GM18519 (cell line): ENCODE data around the gene DLGAP1.

Experiments used
- ATAC-seq: cut with Tn5 transposase; IDR thresholded peaks from one replicate; pipeline ENCODE4 v1.9.1; 2021; ENCODE audit warnings: mild to moderate bottlenecking, moderate library complexity; ENCODE audit not compliant: unreplicated experiment, low FRiP score

Gene DLGAP1

DNA sequence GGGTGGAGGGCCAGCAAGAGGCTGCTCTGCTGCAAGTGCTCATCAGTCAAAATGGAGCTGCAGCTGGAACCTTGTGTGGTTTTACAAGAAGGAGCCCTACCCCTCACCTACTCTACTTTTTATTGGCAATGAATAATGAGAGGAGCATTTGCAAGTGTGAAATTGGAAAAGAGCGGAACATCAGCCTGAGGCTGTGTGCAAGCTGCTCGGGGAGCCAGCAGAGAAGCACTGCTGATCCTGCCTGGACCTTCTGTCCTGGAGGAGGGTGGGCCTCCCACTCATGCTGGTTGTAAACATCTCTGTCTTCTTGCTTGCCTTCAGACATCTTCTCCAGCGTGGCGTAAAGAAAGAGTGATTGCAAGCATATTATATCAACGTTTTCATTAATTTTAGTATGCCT, 256.2 kb downstream of the DLGAP1 start:
- ATAC-seq, result no peak

DNA sequence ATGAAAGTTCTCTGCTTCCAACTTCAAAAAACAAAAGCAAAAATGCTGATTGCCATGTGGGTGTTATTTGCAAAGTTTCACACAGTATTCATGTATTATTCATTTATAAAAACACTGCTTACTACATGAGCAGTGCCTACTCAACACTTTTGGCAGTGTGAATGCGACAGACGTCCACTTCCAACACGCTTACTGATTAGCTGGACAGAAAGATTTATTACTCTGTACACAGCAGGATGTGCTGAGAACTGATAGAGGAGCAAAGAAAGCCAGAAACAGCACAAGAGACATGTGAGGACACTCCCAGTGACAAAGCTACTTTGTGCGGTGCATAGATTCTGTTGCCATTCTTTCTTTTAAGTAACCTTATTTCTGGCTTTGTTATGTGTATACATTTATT, 258.8 kb downstream of the DLGAP1 start:
- no peak for ATAC-seq

DNA sequence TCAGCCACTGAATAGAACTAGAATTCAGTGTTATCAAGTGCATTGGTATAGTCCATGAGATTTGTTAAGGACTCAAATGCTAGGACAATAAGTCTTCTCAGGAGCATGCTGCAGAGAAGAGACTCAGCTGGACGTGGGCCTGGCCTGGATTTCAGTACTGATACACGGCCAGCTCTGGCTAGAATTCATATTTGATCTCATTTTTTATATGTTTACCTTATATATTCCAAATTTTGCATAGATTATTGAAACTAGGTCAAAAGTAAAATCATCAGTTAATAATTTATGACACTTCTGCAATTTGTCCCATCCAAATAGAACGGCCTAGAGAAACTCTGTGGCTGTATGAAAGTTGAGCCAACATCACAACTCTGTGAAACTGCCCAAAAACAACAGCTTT, 262.0 kb downstream of the DLGAP1 start:
- ATAC-seq, result no peak

DNA sequence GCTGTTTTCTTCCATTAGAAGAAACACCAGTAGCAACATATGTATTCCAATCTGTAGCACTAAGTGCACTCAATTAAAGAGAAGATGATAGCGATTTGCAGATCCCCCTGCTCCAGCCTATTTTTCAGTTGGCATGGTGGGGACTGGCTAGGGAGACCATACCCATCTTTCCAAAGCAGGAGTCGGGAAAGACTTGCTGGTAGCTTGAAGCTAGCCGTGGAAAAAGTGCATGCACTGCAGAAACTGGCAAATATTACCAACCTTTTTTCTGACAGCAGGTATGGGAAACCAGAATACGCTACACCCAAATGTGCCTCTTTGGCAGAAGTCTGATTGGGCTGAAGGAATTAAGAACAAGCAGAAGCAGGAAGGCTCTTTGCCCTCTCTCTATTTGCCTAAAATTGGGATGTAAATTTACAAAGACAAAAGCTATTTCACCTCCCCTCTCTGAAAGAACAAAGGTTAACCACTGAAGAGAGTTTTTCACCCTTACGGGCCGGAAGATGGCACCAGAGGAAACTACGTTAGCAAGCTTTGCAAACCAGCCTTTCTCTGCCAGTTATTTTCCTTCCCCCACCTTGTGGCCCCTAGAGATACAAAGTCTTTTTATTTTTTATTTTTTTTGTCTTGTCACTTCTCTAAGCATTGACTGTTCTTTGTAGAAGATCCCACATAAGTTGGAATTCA, 273.1 kb downstream of the DLGAP1 start:
- no peak for ATAC-seq

DNA sequence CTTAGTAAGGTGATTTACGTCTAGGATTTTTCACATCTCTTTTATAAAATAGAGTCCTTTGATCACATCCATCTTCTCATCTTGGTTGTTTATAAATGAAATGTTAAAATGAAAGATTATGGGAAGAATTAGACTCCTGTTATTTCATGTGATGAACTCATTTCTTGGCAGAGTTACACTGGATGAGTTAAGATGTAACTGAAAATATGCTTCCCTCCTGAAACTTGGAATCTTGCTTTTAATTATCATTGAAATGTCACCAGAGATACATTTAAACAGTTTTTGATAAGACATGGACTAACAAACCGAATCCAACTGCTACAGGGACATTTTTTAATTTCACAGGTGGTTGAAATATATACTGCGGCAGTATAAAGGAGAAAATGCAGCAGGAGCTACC, 274.0 kb downstream of the DLGAP1 start:
- ATAC-seq, result no peak

DNA sequence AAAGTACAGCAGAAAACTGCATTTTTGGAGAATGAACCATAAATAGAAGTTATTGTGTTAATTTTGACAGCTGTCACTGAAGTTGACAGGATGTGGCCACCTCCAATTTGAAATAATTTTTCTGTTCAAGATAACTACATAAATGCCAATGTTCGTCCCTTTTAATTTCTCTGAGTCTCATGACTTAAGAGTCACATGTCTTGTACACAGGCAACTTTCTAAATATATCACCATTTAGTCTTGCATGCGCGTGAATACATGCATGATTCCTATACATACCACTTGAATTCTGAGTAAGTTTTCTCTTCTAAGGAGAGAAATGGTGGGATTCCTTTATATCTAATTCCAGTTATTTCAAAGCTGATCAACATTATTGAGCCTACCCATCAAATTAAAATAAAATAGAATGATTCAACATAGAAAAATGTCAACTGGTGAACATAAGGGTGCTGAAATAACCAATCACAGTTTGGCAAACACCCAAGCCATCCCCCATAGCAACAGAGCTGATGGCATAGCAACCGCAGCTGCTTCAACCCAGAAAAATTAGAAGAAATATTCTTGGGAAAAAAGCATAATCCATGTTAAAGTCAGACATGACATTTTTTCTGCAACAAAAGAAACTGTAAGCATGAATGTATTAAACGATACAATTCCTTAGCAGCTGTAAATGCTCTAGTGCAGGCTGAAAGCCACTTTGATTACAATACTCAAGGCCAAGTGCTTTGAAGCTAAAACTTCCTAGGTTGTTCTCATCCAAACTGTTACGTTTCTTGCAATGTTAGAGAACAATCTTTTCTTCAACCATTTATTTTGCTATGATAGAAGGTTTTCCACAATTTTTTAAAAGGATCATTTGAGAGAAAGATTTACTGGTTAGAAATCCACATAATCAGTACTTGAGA, 282.7 kb downstream of the DLGAP1 start:
- no peak for ATAC-seq

DNA sequence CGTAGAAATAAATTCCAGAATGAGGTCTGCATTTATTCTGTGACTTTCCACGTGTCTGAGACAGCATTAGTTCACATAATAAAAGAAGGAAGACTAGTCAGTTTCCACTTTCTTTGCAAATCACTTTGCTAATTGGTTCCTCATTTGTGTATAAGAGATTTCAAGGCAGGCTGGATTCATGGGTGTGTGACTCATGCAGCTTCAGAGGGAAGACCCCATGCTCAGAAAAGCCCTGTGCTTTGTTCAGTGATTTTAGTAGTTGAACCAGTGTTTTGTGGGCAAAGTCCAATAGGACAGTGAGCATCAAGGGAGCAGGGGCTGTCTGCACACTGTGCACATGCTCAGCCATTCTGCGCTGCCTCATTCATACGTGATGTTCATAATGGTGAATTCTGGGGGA, 297.8 kb downstream of the DLGAP1 start:
- no peak for ATAC-seq

DNA sequence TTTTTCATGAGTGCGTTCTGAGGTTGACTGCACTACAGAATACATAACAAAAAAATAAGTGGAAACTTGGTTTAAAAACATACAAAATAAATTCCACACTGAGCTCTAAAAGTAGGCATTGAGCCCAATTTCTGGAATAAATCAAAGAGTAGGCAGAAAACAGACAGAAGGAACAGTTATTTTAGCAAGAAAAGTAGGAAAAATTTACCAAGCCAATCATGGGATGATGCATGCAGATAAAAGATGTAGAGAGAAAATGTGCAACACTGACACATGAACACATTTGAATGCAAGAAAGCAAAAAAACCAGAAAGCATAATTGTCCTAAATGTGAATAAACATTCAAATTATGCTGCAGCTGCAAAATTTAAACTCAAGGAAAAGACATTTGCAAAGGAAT, 308.3 kb downstream of the DLGAP1 start:
- ATAC-seq, result no peak

DNA sequence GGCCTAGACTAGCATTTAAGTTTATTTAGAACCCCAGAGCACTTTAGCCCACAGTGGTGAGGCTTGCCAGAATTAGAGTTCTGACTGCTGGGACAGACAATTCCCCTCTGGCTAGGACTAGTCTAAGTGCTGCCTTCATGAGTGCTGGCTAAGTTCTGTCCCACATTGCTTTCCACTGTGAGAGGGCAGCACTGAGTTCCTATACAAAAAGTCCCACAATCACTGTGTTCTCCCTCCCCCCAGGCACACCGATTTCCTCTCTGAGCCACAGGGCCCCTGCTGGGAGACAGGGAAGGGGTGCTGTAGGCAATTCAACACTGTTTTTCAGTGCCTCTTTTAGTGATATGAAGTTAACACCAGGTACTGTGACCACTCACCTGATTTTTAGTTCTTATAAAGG, 310.9 kb downstream of the DLGAP1 start:
- ATAC-seq, result no peak

DNA sequence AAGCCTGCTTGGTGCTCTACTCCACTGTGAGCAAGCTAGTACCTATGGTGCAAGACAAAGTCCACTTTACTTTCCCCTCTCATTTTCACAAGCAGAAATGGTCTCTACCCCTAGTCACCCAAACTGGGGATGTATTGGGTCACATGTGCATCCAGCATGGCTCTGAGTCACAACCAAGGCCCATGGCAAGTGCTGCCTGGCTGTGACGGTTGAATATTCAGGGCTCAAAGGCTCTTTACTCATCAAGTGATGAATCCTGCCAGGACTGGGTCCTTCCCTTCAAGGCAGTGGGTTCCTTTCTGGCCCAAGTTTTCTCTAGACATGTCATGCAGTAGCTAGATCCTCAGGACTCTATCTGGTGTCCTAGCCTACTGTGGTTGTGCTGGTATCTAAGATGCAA, 311.5 kb downstream of the DLGAP1 start:
- ATAC-seq, result no peak

DNA sequence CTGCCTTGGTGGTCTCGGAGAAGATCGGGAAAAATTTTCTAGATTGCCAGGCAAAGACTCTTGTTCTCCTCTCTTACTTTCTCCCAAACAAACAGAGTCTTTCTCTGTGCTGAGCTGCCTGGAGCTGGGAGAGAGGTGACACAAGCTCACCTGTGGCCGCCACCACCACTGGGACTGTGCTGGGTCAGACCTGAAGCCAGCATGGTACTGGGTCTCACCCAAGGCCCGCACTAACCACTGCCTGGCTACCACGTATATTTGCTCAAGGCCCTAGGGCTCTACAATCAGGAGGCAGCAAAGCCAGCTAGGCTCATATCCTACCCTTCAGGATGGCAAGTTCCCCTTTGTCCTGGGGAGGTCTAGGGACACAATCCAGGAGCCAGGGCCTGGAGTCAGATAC, 312.2 kb downstream of the DLGAP1 start:
- no peak for ATAC-seq

DNA sequence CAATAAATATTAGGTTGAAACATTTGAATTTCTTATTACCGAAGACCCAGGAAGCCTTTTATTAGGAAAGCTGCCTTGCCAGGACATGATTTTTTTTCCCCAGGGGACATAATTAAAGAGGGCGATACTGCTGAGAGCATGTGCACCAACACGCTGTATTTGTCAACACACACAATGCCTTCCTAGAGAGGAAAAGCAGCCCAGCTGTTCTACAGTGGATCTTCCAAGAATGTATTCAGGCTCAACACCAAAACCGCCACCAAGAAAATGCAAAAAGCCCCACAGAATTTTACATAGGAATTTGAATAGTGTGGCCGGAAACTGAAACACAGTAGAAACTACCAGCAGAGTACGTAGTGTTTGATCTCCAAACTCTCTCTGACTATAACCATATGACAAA, 320.4 kb downstream of the DLGAP1 start:
- no peak for ATAC-seq

DNA sequence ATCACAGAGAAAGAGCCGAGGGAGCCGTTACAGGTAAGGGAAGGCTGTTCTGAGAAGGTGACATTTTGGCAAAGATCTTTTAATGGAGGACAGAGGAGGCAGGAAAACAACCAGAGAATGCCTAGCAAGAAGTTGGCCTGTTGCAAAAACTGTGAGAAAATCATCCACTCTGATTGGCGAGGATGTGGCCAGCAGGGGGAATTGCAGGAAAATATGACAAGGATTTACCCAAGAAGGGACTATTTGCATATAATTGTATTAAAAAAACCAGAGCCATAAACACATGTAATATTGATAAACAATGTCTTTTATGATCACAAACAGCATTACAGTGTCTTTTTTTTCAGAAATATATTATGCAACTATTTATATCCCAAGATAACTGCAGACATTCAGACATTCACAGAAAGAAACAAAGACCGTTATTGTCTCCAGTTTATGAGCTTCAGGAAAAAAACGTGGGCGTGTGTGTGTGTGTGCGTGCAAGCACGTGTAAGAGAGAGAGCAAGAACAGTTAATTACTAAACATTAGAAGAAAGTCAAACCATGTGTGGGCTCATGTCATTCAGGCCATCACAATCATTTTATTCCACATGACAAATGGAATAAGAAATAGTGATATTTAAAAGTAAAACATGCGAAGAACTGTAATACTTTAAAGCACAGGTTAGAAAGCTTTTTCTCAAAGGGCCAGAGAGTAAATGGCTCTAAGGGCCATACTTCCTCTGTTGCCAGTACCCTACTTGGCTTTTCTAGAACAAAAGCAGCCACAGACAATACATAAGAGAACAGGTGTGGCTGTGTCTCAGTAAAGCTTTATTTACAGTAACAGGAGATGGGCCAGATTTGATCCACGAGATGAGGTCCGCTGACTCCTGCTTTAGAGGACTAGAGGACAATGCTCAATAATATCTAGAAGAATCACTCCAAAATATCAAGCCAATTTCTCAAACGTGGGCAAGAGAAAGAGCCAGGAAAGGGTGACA, 324.1 kb downstream of the DLGAP1 start:
- ATAC-seq, result no peak

DNA sequence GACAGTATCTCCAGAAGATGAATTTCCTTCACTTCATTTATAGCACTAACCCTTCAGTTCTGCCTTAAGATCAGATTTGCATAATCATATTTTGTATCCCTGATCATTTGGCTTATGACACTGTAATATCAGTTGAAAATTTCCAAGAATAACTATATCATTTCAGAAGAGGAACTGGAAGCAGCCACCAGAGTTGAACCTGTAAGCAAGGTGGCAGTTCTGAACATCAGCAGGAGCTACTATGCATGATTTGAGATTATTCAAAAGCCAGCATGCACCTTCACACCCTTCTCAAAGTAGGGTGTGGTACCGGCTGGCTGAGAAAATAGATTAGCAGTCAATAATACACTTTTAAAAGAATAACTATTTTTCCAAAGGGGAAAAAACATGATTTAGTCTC, 328.2 kb downstream of the DLGAP1 start:
- no peak for ATAC-seq

DNA sequence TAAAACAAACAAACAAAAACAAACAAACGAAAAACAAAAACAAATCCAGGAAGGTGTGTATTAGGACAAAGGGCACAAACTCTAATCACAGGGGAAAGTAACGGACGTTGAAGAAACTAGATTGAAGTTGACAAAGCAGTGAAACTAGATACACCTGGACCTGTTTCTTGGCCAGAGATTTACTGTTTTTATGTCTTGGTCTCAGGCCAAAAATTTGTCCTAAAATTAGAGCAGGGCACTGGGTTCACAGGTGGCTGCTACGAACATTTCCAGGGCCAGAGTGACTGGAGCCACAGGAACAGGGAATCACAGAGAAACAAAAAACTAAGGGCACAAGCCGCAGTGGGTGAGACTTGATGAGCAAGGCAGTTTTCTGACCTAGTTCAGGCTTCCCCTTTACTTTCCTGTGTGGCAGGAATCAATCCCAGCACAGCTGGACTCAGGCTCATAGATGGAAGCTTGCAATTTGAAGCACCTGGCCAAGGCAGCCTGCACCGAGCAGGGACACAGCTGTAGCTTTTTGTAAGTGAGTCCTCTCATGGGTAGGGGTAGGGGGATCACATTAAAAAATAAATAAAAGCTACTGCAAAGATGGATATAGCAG, 329.4 kb downstream of the DLGAP1 start:
- no peak for ATAC-seq

DNA sequence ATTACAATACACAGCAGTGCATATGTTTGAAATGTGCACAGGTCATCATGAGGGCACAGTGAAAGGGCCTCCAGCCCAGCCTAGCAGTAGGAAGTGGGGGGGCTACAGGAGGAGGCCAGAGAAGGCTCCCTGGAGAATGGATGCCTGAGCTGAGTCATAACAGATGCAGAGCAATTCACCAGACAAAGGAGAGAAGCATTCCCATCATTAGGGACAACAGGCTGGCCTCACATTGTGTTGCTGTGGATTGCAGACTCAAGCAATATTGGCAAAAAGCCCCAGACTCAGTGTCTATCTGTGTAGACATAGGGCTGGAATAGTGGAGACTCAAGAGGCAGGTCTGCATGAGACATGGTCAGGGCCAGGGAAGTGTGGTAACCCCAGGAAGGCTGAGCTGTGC, 329.9 kb downstream of the DLGAP1 start:
- ATAC-seq, result no peak

DNA sequence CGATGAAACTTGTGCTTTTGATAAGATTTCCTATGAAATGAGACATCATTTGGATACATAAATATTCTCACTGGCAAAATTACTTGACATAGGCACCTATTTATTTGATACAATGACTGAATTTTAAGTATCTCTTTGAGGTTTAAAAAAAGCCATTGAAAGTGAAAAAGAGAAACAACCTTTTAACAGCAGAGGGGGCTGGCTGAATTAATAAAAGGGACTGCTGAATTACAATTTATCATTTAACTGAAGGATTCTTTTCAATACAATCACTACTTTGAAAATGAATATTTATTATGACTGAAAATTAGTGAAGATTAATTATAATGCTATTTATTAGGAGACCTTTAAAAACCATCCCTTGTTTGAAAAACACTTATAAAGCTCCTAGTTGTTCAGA, 335.3 kb downstream of the DLGAP1 start:
- ATAC-seq, result no peak

DNA sequence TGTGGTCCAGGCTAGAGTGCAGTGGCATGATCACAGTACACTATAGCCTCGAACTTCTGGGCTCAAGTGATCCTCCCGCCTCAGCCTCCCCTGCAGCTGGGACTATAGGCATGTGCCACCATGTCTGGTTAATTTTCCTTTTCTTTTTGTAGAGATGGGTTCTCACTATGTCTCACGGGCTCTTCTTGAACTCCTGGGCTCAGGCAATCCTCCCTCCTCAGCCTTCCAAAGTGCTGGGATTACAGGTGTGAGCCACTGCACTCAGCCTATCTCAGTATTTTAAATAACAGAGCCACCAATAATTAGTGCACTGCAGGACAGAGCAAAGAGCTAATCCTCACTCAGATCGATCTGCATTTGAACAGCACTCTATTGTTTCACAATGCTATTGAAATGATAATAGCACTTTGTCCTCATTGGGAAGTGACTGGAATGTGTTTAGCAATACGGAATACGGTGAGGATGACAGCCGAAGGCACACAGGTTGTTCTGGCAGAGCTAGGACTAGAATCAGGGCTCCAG, 335.9 kb downstream of the DLGAP1 start:
- ATAC-seq, result no peak

DNA sequence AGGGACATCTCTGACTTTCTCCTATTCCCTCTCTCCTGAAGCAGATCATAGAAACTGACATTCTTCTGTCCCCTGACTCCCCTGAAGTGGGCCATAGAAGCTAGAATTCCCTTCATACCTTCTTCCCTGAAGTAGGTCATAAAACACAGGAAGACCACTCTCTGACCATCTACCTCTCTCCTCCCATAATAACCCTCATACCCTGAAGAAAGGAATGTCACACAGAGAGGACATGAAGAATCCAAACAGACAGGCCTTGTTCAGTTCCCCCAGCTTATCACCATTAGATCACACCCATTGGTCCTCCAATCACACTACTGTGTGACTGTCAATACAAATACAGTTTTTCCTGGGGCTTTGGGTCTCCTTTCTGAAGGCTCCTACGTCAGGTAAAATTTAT, 347.1 kb downstream of the DLGAP1 start:
- ATAC-seq, result no peak

DNA sequence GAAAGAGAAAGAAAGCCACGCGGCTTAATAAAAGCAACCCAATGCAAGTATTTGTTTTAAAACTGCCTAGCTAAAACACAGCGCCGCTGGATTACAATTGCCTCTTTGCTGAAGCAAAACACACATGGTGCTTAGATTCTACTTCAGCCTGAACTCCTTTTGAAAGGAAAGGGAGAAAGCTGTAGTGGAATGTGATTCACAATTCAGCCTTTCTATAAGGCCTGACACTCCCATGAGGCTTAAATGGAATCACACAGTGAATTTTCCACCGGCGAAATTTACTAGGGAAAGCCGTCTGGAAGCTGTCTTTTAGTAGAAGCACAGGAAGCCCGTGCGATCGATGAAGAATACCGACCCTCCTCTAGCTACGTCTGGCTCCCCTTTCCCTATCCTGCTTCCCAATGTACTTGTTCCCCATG, 348.0 kb downstream of the DLGAP1 start:
- ATAC-seq, result no peak
